Kasumi-1 (cell line): Measurements from ENCODE around the gene MBTD1.
A peak's percentile ranks its signal among the peaks of the same experiment; 100 is the strongest.
"Not testable (repeated sequence)": the region's sequence is repeated elsewhere in the genome, so short reads cannot be mapped to it uniquely, and the experiment has no call there.

ENCODE experiments used
- DNase-seq, 2 experiments: peaks; one replicate each; lab custom pipeline; 2025; lab: John Stamatoyannopoulos, UW

The MBTD1 gene

GRCh38 chr17:51188271-51188833 is 71.5 kb downstream of the MBTD1 start:
- no peak for DNase-seq

- no peak for DNase-seq
Observed at GRCh38 chr17:51185763-51186332, 74.0 kb downstream of the MBTD1 start.

GRCh38 chr17:51184124-51184523 is 75.7 kb downstream of the MBTD1 start:
- DNase-seq, result no peak

GRCh38 chr17:51180486-51180885 is 79.4 kb downstream of the MBTD1 start:
- no peak for DNase-seq

GRCh38 chr17:51172030-51172429 is 87.8 kb downstream of the MBTD1 start:
- not testable (repeated sequence) for DNase-seq

GRCh38 chr17:51170736-51171135 is 89.1 kb downstream of the MBTD1 start:
- no peak for DNase-seq

GRCh38 chr17:51169340-51169739 is 90.5 kb downstream of the MBTD1 start:
- no peak for DNase-seq

- peak; percentile 64 to 71 for DNase-seq
Observed at GRCh38 chr17:51166987-51167931, 92.6 kb downstream of the MBTD1 start.

GRCh38 chr17:51166198-51166986 is 93.5 kb downstream of the MBTD1 start, which contains the start of gene NME2:
TSS of gene NME2 (plus strand) at chr17:51166411. CDS start at chr17:51166831, 420 bp downstream.
- DNase-seq, result peak; percentile 86 to 91

GRCh38 chr17:51165680-51166197 is 94.1 kb downstream of the MBTD1 start:
- DNase-seq, result peak; percentile 86 to 91

GRCh38 chr17:51164911-51165679 is 94.8 kb downstream of the MBTD1 start:
- DNase-seq, result no peak

GRCh38 chr17:51161541-51161940 is 98.3 kb downstream of the MBTD1 start:
- no peak for DNase-seq

- no peak for DNase-seq
Observed at GRCh38 chr17:51159604-51160003, 100.2 kb downstream of the MBTD1 start.

GRCh38 chr17:51155416-51155815 is 104.4 kb downstream of the MBTD1 start:
- no peak for DNase-seq

GRCh38 chr17:51154176-51154575 is 105.7 kb downstream of the MBTD1 start:
- DNase-seq, result peak; percentile 35 to 44

GRCh38 chr17:51153210-51154072 is 106.4 kb downstream of the MBTD1 start, which contains the start of gene NME1:
TSS of gene NME1 (plus strand) at chr17:51153559. CDS start at chr17:51155655, 2,096 bp downstream.
- peak; percentile 100 for DNase-seq

- DNase-seq, result peak in 1 of 2 experiments; percentile 69
Observed at GRCh38 chr17:51152766-51153209, 107.1 kb downstream of the MBTD1 start.

- DNase-seq, result no peak
Observed at GRCh38 chr17:51150932-51151331, 108.9 kb downstream of the MBTD1 start.

- no peak for DNase-seq
Observed at GRCh38 chr17:51149163-51149562, 110.7 kb downstream of the MBTD1 start.

GRCh38 chr17:51147650-51148049 is 112.2 kb downstream of the MBTD1 start:
- DNase-seq, result no peak
